Astrocyte (in vitro differentiated cells and primary cell): Measurements from ENCODE around the gene SPATA31D4. TPM values are rescaled to one million over a fixed set of nuclear protein-coding genes. Genes with fewer than 3 reads are reported as not detected.

ENCODE experiments used
- DNase-seq: peaks from one replicate; pipeline ENCODE4 v3.0.0-alpha.2; 2010; ENCODE audit warnings: low read depth
- FAIRE-seq: peaks from 2 replicates; lab custom pipeline; 2011; peaks lifted over from hg19 to GRCh38; lab: Jason Lieb, UNC
- H2AFZ ChIP-seq: 2 replicates; pipeline ENCODE4 v1.6.0; 2012; ENCODE audit warnings: low read depth, low read length, inconsistent platforms
- H3K27ac ChIP-seq: 2 replicates; pipeline ENCODE4 v1.5.1; 2011; ENCODE audit warnings: low read depth, low read length, inconsistent platforms
- H3K27me3 ChIP-seq: 2 replicates; pipeline ENCODE4 v1.6.0; 2011; ENCODE audit warnings: low read length, inconsistent platforms; ENCODE audit not compliant: insufficient read depth
- H3K36me3 ChIP-seq: 2 replicates; pipeline ENCODE4 v1.5.1; 2011; ENCODE audit warnings: low read length, inconsistent platforms; ENCODE audit not compliant: insufficient read depth
- H3K4me1 ChIP-seq: 2 replicates; pipeline ENCODE4 v1.5.1; 2011; ENCODE audit warnings: low read length, inconsistent platforms; ENCODE audit not compliant: insufficient read depth
- H3K4me2 ChIP-seq: 2 replicates; pipeline ENCODE4 v1.6.0; 2012; ENCODE audit warnings: low read length, inconsistent platforms
- H3K4me3 ChIP-seq: 2 replicates; pipeline ENCODE4 v1.5.1; 2011; ENCODE audit warnings: low read depth, mild to moderate bottlenecking, low read length, inconsistent platforms; ENCODE audit not compliant: insufficient read depth
- H3K79me2 ChIP-seq: 2 replicates; pipeline ENCODE4 v1.6.0; 2012; ENCODE audit warnings: mild to moderate bottlenecking, low read length, inconsistent platforms; ENCODE audit not compliant: insufficient read depth
- H3K9ac ChIP-seq: 2 replicates; pipeline ENCODE4 v1.6.0; 2012; ENCODE audit warnings: mild to moderate bottlenecking, low read length, inconsistent platforms
- H3K9me3 ChIP-seq: 2 replicates; pipeline ENCODE4 v1.5.1; 2012; ENCODE audit warnings: low read depth, mild to moderate bottlenecking, low read length, inconsistent platforms; ENCODE audit not compliant: insufficient read depth
- H4K20me1 ChIP-seq: 2 replicates; pipeline ENCODE4 v1.6.0; 2012; ENCODE audit warnings: low read length, inconsistent platforms; ENCODE audit not compliant: insufficient read depth
- H3K27ac Mint-ChIP-seq: one replicate; pipeline ENCODE4 v1.8.0; 2021; ENCODE audit warnings: mild to moderate bottlenecking, mixed read lengths; ENCODE audit not compliant: unreplicated experiment
- H3K27me3 Mint-ChIP-seq: one replicate; pipeline ENCODE4 v1.8.0; 2021; ENCODE audit warnings: low read depth, mixed read lengths; ENCODE audit not compliant: unreplicated experiment
- H3K36me3 Mint-ChIP-seq: one replicate; pipeline ENCODE4 v1.8.0; 2021; ENCODE audit warnings: low read depth, mixed read lengths; ENCODE audit not compliant: unreplicated experiment
- H3K4me1 Mint-ChIP-seq: one replicate; pipeline ENCODE4 v1.8.0; 2021; ENCODE audit warnings: low read depth, mixed read lengths; ENCODE audit not compliant: unreplicated experiment
- H3K4me3 Mint-ChIP-seq: one replicate; pipeline ENCODE4 v1.8.0; 2021; ENCODE audit warnings: mild to moderate bottlenecking, moderate library complexity, mixed read lengths; ENCODE audit not compliant: unreplicated experiment
- H3K9me3 Mint-ChIP-seq: one replicate; pipeline ENCODE4 v1.8.0; 2021; ENCODE audit warnings: mild to moderate bottlenecking, mixed read lengths; ENCODE audit not compliant: unreplicated experiment
- EZH2 ChIP-seq: IDR thresholded peaks from 2 replicates; pipeline ENCODE4 v1.6.1; 2012; ENCODE audit warnings: mild to moderate bottlenecking, low read length, inconsistent platforms; ENCODE audit not compliant: insufficient read depth
- total RNA-seq: library from RNA; stranded (reverse); gene quantifications from 2 replicates; pipeline ENCODE4 v1.2.1, GENCODE V29; 2021
- TF ChIP-seq, protein P1 (sequence below): IDR thresholded peaks from 2 replicates; pipeline ENCODE4 v1.5.1; 2011; ENCODE audit warnings: low read depth, mild to moderate bottlenecking, inconsistent platforms, low read length, moderate library complexity; ENCODE audit not compliant: insufficient read depth

SPATA31D4 gene
- total RNA-seq, 1 donor from 2014 or later: not detected

DNA sequence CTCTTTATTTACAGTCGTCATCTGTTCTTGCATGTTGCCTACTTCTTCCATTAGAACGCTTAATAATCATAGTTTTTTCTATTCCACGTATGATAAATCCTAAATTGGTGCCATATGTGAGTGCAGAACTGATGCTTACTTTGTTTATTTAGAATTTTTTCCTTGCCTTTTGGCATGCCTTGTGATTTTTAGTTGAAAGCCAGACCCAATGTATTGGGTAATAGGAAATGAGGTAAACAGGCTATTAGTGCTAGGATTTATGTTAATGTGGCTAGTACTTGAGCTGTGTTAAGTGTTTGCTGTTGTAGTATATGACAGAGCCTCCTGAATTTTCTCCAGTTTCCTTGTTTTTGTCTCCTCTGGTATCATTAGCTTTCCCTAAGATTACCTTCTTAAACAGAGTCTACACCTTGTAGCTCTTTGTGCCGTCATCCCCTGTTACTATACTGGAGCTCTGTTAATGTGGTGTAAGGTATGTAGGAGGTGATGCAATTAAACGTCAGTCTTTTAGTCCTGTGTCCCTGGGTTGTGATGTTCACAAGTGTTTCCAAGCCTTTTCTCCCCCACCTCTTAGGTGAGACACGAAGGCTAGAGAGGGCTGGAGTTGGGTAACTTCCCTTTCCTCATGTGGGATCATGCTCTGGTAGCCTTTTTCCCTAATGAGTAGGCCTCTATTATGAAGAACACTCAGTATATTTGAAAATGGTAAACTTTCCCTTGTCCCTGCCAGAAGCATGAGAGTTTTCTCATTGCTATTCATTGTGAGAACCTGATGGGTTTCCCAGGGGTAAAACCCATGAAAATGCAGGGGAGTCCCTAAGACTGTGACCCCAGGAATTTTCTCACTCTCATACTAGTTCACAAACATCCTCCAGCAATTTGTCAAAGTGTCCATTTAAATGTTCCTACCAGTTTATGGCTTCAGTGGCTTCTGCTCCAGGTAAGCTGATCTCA is 36.3 kb downstream of the SPATA31D4 start:
- Histone ChIP-seq H4K20me1 (no peaks in the 10 kb centered on the region), H3K4me3 (no peak overlapping the region), H3K4me2 (no peak overlapping the region), H3K79me2 (no peaks in the 10 kb centered on the region), H3K27me3 (no peaks in the 10 kb centered on the region), H3K27ac (no peak overlapping the region), H3K36me3 (no peaks in the 10 kb centered on the region), H3K4me1 (no peaks in the 10 kb centered on the region), H3K9me3 (no peaks in the 10 kb centered on the region), H3K9ac (no peak overlapping the region), H2AFZ (no peak overlapping the region)
- H3K36me3 Mint-ChIP-seq: no peaks in the 10 kb centered on the region
- H3K9me3 Mint-ChIP-seq: peaks cover 2% of the 10 kb centered on the region
- no peaks in the 10 kb centered on the region for H3K27me3 Mint-ChIP-seq
- H3K27ac Mint-ChIP-seq: no peak overlapping the region
- H3K4me1 Mint-ChIP-seq: no peaks in the 10 kb centered on the region
- FAIRE-seq (no peak), DNase-seq (no peak)
- no peak overlapping the region for H3K4me3 Mint-ChIP-seq
- TF ChIP-seq EZH2: no peak
- TF ChIP-seq, protein P1, sequence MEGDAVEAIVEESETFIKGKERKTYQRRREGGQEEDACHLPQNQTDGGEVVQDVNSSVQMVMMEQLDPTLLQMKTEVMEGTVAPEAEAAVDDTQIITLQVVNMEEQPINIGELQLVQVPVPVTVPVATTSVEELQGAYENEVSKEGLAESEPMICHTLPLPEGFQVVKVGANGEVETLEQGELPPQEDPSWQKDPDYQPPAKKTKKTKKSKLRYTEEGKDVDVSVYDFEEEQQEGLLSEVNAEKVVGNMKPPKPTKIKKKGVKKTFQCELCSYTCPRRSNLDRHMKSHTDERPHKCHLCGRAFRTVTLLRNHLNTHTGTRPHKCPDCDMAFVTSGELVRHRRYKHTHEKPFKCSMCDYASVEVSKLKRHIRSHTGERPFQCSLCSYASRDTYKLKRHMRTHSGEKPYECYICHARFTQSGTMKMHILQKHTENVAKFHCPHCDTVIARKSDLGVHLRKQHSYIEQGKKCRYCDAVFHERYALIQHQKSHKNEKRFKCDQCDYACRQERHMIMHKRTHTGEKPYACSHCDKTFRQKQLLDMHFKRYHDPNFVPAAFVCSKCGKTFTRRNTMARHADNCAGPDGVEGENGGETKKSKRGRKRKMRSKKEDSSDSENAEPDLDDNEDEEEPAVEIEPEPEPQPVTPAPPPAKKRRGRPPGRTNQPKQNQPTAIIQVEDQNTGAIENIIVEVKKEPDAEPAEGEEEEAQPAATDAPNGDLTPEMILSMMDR: no peak

DNA sequence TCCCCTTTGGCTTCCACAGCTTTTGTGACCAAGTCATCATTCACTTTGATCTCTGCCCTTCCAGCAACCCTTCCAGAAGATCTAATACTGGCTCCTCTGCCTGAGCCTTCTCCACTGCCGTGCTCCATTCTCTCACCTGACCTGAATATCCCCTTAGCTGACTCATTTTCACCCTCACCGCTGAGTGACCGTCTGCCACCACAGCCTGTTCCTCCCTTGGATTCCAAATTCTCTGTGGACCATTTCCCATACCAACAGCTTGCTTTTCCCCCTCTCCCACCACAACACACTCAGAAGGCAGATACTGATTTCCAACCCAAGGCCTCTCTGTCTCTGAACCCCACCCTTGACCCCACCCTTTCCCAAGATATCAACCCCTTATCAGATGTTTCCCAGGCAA is 39.8 kb downstream of the SPATA31D4 start:
- TF ChIP-seq EZH2: no peak
- TF ChIP-seq, protein P1: no peak
- DNase-seq: no peak
- Histone ChIP-seq H3K27me3 (no peaks in the 10 kb centered on the region), H3K79me2 (no peaks in the 10 kb centered on the region), H2AFZ (no peak overlapping the region), H3K4me2 (no peak overlapping the region), H3K9ac (no peak overlapping the region), H3K4me3 (no peak overlapping the region), H3K4me1 (no peaks in the 10 kb centered on the region), H4K20me1 (no peaks in the 10 kb centered on the region), H3K9me3 (no peaks in the 10 kb centered on the region), H3K36me3 (no peaks in the 10 kb centered on the region), H3K27ac (no peak overlapping the region)
- FAIRE-seq: no peak
- Mint-ChIP-seq H3K36me3 (no peaks in the 10 kb centered on the region), H3K27me3 (peaks cover 11% of the 10 kb centered on the region), H3K27ac (no peak overlapping the region), H3K4me1 (no peaks in the 10 kb centered on the region), H3K4me3 (no peak overlapping the region), H3K9me3 (peaks cover 8% of the 10 kb centered on the region)

DNA sequence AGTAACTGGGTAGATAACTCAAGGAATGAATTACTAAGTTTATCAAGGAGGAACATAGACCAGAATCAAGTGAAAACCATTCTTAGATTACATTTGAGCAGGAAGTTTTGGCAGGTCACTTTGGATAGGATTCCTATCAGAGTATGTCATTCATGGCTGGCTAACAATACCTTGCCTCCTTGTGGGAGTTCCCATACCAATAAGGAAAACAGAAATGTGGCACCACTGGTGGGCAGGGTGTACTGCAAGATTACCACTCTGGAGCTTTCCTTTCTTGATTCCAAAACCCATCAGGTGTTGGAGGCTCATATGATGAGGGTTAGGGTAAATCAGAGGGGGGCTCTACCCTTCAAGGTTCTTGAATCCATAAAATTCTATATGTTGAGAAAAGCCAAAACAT is 41.7 kb downstream of the SPATA31D4 start:
- Mint-ChIP-seq H3K4me3 (no peak overlapping the region), H3K36me3 (no peaks in the 10 kb centered on the region), H3K9me3 (peaks cover 14% of the 10 kb centered on the region), H3K4me1 (no peaks in the 10 kb centered on the region), H3K27me3 (peaks cover 11% of the 10 kb centered on the region), H3K27ac (no peak overlapping the region)
- H3K9ac ChIP-seq: no peak overlapping the region
- no peaks in the 10 kb centered on the region for H3K79me2 ChIP-seq
- TF ChIP-seq EZH2: no peak
- TF ChIP-seq, protein P1: no peak
- no peak overlapping the region for H2AFZ ChIP-seq
- no peaks in the 10 kb centered on the region for H3K27me3 ChIP-seq
- no peaks in the 10 kb centered on the region for H4K20me1 ChIP-seq
- H3K4me1 ChIP-seq: no peaks in the 10 kb centered on the region
- DNase-seq: peak; percentile 37
- H3K4me3 ChIP-seq: no peak overlapping the region
- no peaks in the 10 kb centered on the region for H3K36me3 ChIP-seq
- H3K9me3 ChIP-seq: no peaks in the 10 kb centered on the region
- H3K4me2 ChIP-seq: no peak overlapping the region
- no peak overlapping the region for H3K27ac ChIP-seq
- FAIRE-seq: no peak
